ENCODE measurements around the gene LCK. TPM values are rescaled to one million over a fixed set of nuclear protein-coding genes. Genes with fewer than 3 reads are reported as not detected.

Gene LCK
- total RNA-seq, 1 experiment from 2014 or later, result not detected

DNA sequence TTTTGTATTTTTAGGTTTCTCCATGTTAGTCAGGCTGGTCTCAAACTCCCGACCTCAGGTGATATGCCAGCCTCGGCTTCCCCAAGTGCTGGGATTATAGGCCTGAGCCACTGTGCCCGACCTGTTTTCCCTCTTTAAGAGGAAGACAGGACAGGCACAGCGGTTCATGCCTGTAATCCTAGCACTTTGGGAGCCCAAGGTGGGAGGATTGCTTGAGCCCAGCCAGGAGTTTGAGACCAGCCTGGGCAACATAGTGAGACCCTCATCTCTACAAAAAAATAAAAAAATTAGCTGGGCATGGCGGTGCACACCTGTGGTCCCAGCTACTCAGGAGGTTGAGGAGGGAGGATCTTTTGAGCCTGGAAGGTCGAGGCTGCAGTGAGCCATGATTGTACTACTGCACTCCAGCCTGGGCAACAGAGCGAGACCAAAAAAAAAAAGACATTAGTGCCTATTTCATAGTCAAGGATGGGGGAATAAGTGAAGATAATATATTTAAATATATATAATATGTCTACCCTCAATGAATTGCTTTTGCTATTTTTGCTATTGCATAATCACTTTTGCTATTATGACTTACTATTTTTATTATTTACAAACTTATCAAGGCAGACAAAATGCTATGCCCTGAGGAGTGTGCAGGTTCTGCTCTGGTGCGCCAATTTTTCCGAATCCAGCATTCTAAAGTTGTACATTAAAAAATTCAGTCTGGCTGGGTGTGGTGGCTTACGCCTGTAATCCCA is 67.2 kb downstream of the LCK start:
- no peak for DNase-seq (ENCODE audit: low read depth)

- DNase-seq (ENCODE audit: low read depth), result no peak
Measured at GRCh38 chr1:32321712-32322291, 70.7 kb downstream of the LCK start.

- no peak for DNase-seq (ENCODE audit: low read depth)
Measured at GRCh38 chr1:32327204-32327603, 76.1 kb downstream of the LCK start.

DNA sequence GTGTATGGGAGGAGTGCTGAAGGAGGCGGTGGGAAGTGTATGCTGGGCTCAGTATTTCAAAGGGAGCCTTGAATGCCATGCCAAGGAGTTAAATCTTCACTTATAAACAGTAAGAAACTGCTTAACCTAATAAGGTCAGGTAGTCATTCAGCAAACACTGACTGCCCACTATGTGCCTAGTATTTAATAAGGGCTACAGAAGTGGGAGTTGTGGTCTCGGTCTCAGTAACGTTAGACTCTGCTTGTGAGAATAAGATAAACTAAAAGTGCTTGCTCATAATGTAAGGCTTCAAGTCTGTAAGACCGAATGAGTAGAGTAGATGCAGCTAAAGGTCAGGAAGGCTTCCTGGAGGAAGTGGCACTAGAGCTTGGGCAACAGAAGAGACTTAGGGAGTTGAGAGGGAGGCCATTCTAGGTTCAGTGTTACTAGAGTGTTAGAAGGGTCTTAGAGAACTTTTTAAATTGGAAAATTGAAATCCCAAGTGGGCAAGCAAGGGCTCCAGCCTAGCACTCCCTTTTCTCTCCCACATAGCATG is 78.9 kb downstream of the LCK start:
- no peak for DNase-seq (ENCODE audit: low read depth)

DNA sequence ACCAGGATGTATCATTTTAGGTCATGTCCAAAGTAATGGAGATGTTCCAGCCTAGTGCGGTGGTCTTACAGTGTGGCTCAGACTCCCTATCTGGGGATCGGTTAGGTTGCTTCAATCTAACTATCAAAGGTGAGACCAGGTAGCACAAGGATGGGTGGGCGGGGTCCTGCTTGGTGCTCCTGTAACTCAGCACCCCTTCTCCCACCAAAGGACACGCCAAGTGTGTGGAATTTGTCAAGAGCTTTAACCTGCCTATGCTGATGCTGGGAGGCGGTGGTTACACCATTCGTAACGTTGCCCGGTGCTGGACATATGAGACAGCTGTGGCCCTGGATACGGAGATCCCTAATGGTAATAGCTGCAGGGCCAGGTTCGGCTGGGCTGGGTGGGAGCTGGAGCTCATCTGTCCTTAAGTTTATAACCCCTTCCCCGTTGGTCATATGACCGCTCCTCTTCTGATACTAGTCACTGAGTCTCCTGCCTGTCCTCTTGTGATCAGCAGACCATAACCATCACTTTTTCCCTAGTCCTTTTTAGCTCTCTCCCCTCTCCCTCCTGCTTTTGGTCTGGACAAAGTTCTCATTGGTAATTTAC is 79.6 kb downstream of the LCK start:
- DNase-seq (ENCODE audit: low read depth), result no peak

GRCh38 chr1:32331549-32331948 is 80.5 kb downstream of the LCK start:
- DNase-seq (ENCODE audit: low read depth), result no peak

GRCh38 chr1:32332290-32333079 is 81.4 kb downstream of the LCK start:
- no peak for DNase-seq (ENCODE audit: low read depth)

GRCh38 chr1:32333251-32333963 is 82.3 kb downstream of the LCK start:
- no peak for DNase-seq (ENCODE audit: low read depth)

DNA sequence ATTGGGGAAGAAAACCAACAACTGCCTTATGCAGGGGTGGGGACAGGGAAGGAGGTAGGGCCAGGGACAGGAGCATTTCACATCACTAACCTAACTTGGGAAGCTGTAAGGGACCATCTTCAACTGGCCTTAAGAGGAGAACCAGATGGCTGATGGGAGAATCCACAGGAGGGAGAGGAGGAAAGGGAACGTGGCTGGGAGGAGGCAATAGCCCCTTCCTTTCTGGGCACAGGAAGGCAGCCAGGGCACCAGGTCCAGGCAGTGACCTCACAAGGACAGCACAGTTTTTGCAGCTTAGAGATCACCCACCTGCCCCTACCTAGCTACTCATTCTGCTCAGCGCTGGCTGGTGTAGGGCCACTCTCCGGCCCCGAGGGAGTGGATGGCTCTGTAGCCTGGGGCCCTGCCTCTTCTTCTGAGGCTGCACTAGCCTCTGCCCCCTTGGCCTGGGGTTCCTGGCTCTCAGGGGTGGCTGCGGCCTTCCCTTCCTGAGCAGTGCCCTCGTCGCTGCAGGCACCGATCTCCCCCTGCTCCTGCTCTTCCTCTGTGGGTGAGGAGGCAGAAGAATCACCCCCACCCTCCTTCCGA is 83.3 kb downstream of the LCK start:
- no peak for DNase-seq (ENCODE audit: low read depth)

GRCh38 chr1:32334864-32335534 is 83.9 kb downstream of the LCK start:
- DNase-seq (ENCODE audit: low read depth), result peak; percentile 53

- no peak for DNase-seq (ENCODE audit: low read depth)
Measured at GRCh38 chr1:32335535-32335789, 84.4 kb downstream of the LCK start.

Other genes with a start within 250 kb of the LCK start
- 58.9 and 72.6 TPM in 2 replicates for gene KHDRBS1, start 237.4 kb upstream of the LCK start, total RNA-seq (2014; rRNA removed)
- gene TMEM39B, start 178.3 kb upstream of the LCK start, total RNA-seq (2014; rRNA removed), result 8.1 and 10.4 TPM in 2 replicates
- gene KPNA6, start 143.2 kb upstream of the LCK start, total RNA-seq (2014; rRNA removed), result 50.8 and 57.4 TPM in 2 replicates
- 79.6 and 81.6 TPM in 2 replicates for gene TXLNA, start 71.6 kb upstream of the LCK start, total RNA-seq (2014; rRNA removed)
- gene CCDC28B, start 50.7 kb upstream of the LCK start, total RNA-seq (2014; rRNA removed), result 9.1 and 10.8 TPM in 2 replicates
- gene IQCC, start 45.6 kb upstream of the LCK start, total RNA-seq (2014; rRNA removed), result 2.3 and 4.0 TPM in 2 replicates
- gene DCDC2B, start 42.2 kb upstream of the LCK start, total RNA-seq (2014; rRNA removed), result not detected in 2 replicates
- gene TMEM234, start 28.9 kb upstream of the LCK start, total RNA-seq (2014; rRNA removed), result 14.4 and 16.6 TPM in 2 replicates
- gene EIF3I, start 28.9 kb upstream of the LCK start, total RNA-seq (2014; rRNA removed), result 296 and 327 TPM in 2 replicates
- gene FAM167B, start 4.0 kb upstream of the LCK start, total RNA-seq (2014; rRNA removed), result 0.23 TPM in 1 of 2 replicates, not detected in the other
- 53.0 and 54.4 TPM in 2 replicates for gene HDAC1, start 40.8 kb downstream of the LCK start, total RNA-seq (2014; rRNA removed)
- 94.7 and 107 TPM in 2 replicates for gene MARCKSL1, start 85.0 kb downstream of the LCK start, total RNA-seq (2014; rRNA removed)
- gene FAM229A, start 111.2 kb downstream of the LCK start, total RNA-seq (2014; rRNA removed), result 2.0 and 5.2 TPM in 2 replicates
- gene TSSK3, start 111.3 kb downstream of the LCK start, total RNA-seq (2014; rRNA removed), result 0.40 TPM in 1 of 2 replicates, not detected in the other
- 55.4 and 58.0 TPM in 2 replicates for gene BSDC1, start 143.2 kb downstream of the LCK start, total RNA-seq (2014; rRNA removed)
- gene ZBTB8B, start 213.8 kb downstream of the LCK start, total RNA-seq (2014; rRNA removed), result not detected in 2 replicates

All from LHCN-M2 (cell line).